Measurements from ENCODE around the gene LZTS2. TPM values are rescaled to one million over a fixed set of nuclear protein-coding genes. Genes with fewer than 3 reads are reported as not detected.

The LZTS2 gene
- total RNA-seq, 1 experiment from 2014 or later, result 69.1 TPM

- H3K27ac Mint-ChIP-seq, result no peak overlapping the region
- no peaks in the 10 kb centered on the region; the same call in 1 of the 2 replicates for H3K27me3 Mint-ChIP-seq (ENCODE audit: low read depth)
Measured at GRCh38 chr10:100980311-100980710, 19.3 kb upstream of the LZTS2 start.

More at GRCh38 chr10:100980311-100980710, 19.3 kb upstream of the LZTS2 start:
- no peaks in the 10 kb centered on the region for H3K4me1 ChIP-seq (ENCODE audit: insufficient read depth, low read length)
- no CpG with 5 or more reads among the region's 2 CpGs for WGBS (ENCODE audit: extremely low coverage, insufficient read length, low lambda C conversion rate)
- H2BK120ac ChIP-seq (ENCODE audit: low read depth, low read length, poor library complexity, severe bottlenecking), result no peak overlapping the region
- no peak overlapping the region for H4K8ac ChIP-seq (replicated peaks; ENCODE audit: insufficient read length, low read depth, low read length)
- H4K91ac ChIP-seq (ENCODE audit: insufficient read length, low read depth, low read length), result no peak overlapping the region
- no peaks in the 10 kb centered on the region for H3K9me3 ChIP-seq (ENCODE audit: control insufficient read depth, low read depth, low read length)
- H3K36me3 Mint-ChIP-seq (ENCODE audit: insufficient read depth in 1 of 3, low read depth in 3 of 3), result peaks cover 3 to 24% (median 21%) of the 10 kb centered on the region in 3 experiments; a peak in 5 of 7 replicates
- H4K5ac ChIP-seq (ENCODE audit: insufficient read length, low read depth, low read length), result no peak overlapping the region
- no peak overlapping the region for H3T11ph ChIP-seq (ENCODE audit: low read length)
- no peaks in the 10 kb centered on the region for H3K4me1 Mint-ChIP-seq
- H3K79me2 ChIP-seq (ENCODE audit: insufficient read depth, low read length), result no peaks in the 10 kb centered on the region
- no peak for TF ChIP-seq CTCF (conservative IDR thresholded peaks at IDR 0.05)
- no peak overlapping the region for H2BK20ac ChIP-seq (ENCODE audit: low read depth, low read length, poor library complexity, severe bottlenecking)
- no peak overlapping the region for H3K4me2 ChIP-seq (ENCODE audit: insufficient read depth, insufficient read length, low read length)
- H3K9ac ChIP-seq (ENCODE audit: extremely low read depth, insufficient read length, low read length), result no peak overlapping the region
- H3K9me3 Mint-ChIP-seq, result no peaks in the 10 kb centered on the region; a peak in 1 of 5 replicates
- H3K23ac ChIP-seq (ENCODE audit: insufficient read length, low read depth, low read length), result no peak overlapping the region
- no peak for DNase-seq
- no peak overlapping the region for H2BK5ac ChIP-seq (ENCODE audit: insufficient read length, low read length)
- H3K27ac ChIP-seq (ENCODE audit: insufficient read length, low read depth, low read length), result no peak overlapping the region
- H2AK5ac ChIP-seq (ENCODE audit: insufficient read length, low read length), result no peak overlapping the region
- H3K18ac ChIP-seq (ENCODE audit: insufficient read length, low read depth, low read length), result no peak overlapping the region
- H3K27me3 ChIP-seq (ENCODE audit: insufficient read depth, low read length), result no peaks in the 10 kb centered on the region
- no peaks in the 10 kb centered on the region for H3K23me2 ChIP-seq (ENCODE audit: insufficient read length, low read depth, low read length, poor library complexity, severe bottlenecking)
- H2BK15ac ChIP-seq (ENCODE audit: low read depth, low read length), result no peak overlapping the region
- H3K4ac ChIP-seq (ENCODE audit: low read depth, low read length), result no peak overlapping the region
- H3K4me3 Mint-ChIP-seq, result no peak overlapping the region
- H3K79me1 ChIP-seq (ENCODE audit: insufficient read depth, low read depth, low read length, poor library complexity, severe bottlenecking), result no peaks in the 10 kb centered on the region
- no peak overlapping the region for H3K56ac ChIP-seq (ENCODE audit: insufficient read length, low read depth, low read length)
- H2BK12ac ChIP-seq (ENCODE audit: insufficient read length, low read depth, low read length), result no peak overlapping the region
- H4K20me1 ChIP-seq (ENCODE audit: control insufficient read depth, insufficient read depth, insufficient read length), result no peaks in the 10 kb centered on the region
- H2AFZ ChIP-seq (ENCODE audit: low read length), result no peak overlapping the region
- H3K14ac ChIP-seq (ENCODE audit: insufficient read depth, low read length), result no peak overlapping the region
